Caco-2 (cell line): Measurements from ENCODE around the gene KLK13. TPM values are rescaled to one million over a fixed set of nuclear protein-coding genes. Genes with fewer than 3 reads are reported as not detected.

Experiments
- BruUV-seq: library from RNA; stranded (reverse); fragments of 400-500 nt; replicated peaks from 2 replicates; lab custom pipeline; 2021; lab: Mats Ljungman, UMichigan
- CTCF ChIA-PET: fragments of 300-600 bp; sonication (Branson Sonifier 250); formaldehyde crosslinking; loops from one replicate; lab custom pipeline; 2022; ENCODE audit warnings: antibody characterized with exemption; lab: Charles Lee
- POLR2A ChIA-PET: fragments of 300-600 bp; sonication (Branson Sonifier 250); formaldehyde crosslinking; loops from one replicate; lab custom pipeline; 2022; ENCODE audit warnings: antibody characterized with exemption; lab: Charles Lee
- DNase-seq, 2 experiments: peaks; one replicate each; pipeline versions ENCODE4 v3.0.0 to v3.0.0-alpha.2; 2020 to 2022
- H3K27me3 ChIP-seq: replicated peaks from 2 replicates; pipeline ENCODE4 v1.6.0; 2011; ENCODE audit warnings: low read length; ENCODE audit not compliant: control insufficient read depth, insufficient read depth
- H3K36me3 ChIP-seq: 2 replicates; pipeline ENCODE4 v1.5.1; 2011; ENCODE audit warnings: low read length; ENCODE audit not compliant: control insufficient read depth, insufficient read depth
- H3K4me1 ChIP-seq: fragments of 250-450 bp; sonication (Bioruptor Pico); 2 replicates; pipeline ENCODE4 v1.5.1; 2020; ENCODE audit warnings: mild to moderate bottlenecking
- H3K4me3 ChIP-seq: 2 replicates; pipeline ENCODE4 v1.5.1; 2011; ENCODE audit warnings: low read depth, mild to moderate bottlenecking, control low read depth, low read length
- H3K9me3 ChIP-seq: fragments of 250-450 bp; sonication (Bioruptor Pico); 2 replicates; pipeline ENCODE4 v1.5.1; 2020; ENCODE audit warnings: mild to moderate bottlenecking, moderate library complexity
- H3K27ac Mint-ChIP-seq: one replicate; pipeline ENCODE4 v1.8.0; 2022; ENCODE audit warnings: mixed read lengths; ENCODE audit not compliant: unreplicated experiment
- H3K27me3 Mint-ChIP-seq: one replicate; pipeline ENCODE4 v1.8.0; 2022; ENCODE audit warnings: mixed read lengths; ENCODE audit not compliant: insufficient read depth, unreplicated experiment
- H3K36me3 Mint-ChIP-seq: one replicate; pipeline ENCODE4 v1.8.0; 2022; ENCODE audit warnings: mild to moderate bottlenecking, mixed read lengths; ENCODE audit not compliant: insufficient read depth, unreplicated experiment
- H3K4me1 Mint-ChIP-seq: one replicate; pipeline ENCODE4 v1.8.0; 2022; ENCODE audit warnings: low read depth, mixed read lengths; ENCODE audit not compliant: unreplicated experiment
- H3K4me3 Mint-ChIP-seq: one replicate; pipeline ENCODE4 v1.8.0; 2022; ENCODE audit warnings: mild to moderate bottlenecking, moderate library complexity, mixed read lengths; ENCODE audit not compliant: unreplicated experiment
- H3K9me3 Mint-ChIP-seq: one replicate; pipeline ENCODE4 v1.8.0; 2022; ENCODE audit warnings: mixed read lengths; ENCODE audit not compliant: unreplicated experiment
- CTCF ChIP-seq, 2 experiments: fragments of 200-600 bp in 1 of 2; IDR thresholded peaks; 1 replicate in 1 of 2; 2 replicates in 1 of 2; pipeline versions ENCODE4 v1.5.1 to v1.8.0; 2011 to 2022; ENCODE audit warnings: antibody characterized with exemption in 1 of 2, control low read depth in 1 of 2, inconsistent platforms in 1 of 2, low read depth in 1 of 2, low read length in 1 of 2, mild to moderate bottlenecking in 1 of 2, moderate library complexity in 1 of 2; ENCODE audit not compliant: insufficient read depth in 1 of 2, severe bottlenecking in 1 of 2, unreplicated experiment in 1 of 2
- intact Hi-C: fragments of 100-400 bp; cut with micrococcal nuclease; formaldehyde crosslinking; loops from one replicate; pipeline ENCODE4 v1.10.0; 2022; ENCODE audit not compliant: unreplicated experiment
- total RNA-seq: library from RNA; stranded (reverse); gene quantifications from 2 replicates; pipeline ENCODE4 v1.2.3, GENCODE V29; 2022

The KLK13 gene
- total RNA-seq, 1 experiment from 2014 or later, result not detected

GRCh38 chr19:51083181-51083580 is 18.3 kb upstream of the KLK13 start:
- BruUV-seq, result no TSS peak
- Histone ChIP-seq H3K4me3 (no peak overlapping the region), H3K9me3 (no peaks in the 10 kb centered on the region), H3K36me3 (no peaks in the 10 kb centered on the region), H3K4me1 (no peaks in the 10 kb centered on the region), H3K27me3 (no peaks in the 10 kb centered on the region)
- no peaks in the 10 kb centered on the region for H3K9me3 Mint-ChIP-seq
- no peak for TF ChIP-seq CTCF (IDR thresholded peaks at IDR 0.05; ENCODE audit: insufficient read depth in 1 of 2, low read depth in 1 of 2, low read length in 1 of 2, severe bottlenecking in 1 of 2, unreplicated experiment in 1 of 2)
- no peak overlapping the region for H3K4me3 Mint-ChIP-seq
- H3K36me3 Mint-ChIP-seq, result no peaks in the 10 kb centered on the region
- ChIA-PET CTCF (no interaction called here), POLR2A (no interaction called here)
- intact Hi-C loops, result no loop called here
- H3K4me1 Mint-ChIP-seq, result no peaks in the 10 kb centered on the region
- DNase-seq, result no peak
- no peak overlapping the region for H3K27ac Mint-ChIP-seq
- H3K27me3 Mint-ChIP-seq, result peaks cover 22% of the 10 kb centered on the region

GRCh38 chr19:51082611-51083010 is 17.7 kb upstream of the KLK13 start, which contains the start of gene KLK14:
KLK14 (minus strand) TSS chr19:51082887; CDS start chr19:51082614, 273 bp downstream.
- Mint-ChIP-seq H3K4me3 (no peak within 1 kb of the TSS), H3K9me3 (no peaks in the 10 kb centered on the region), H3K27me3 (peaks cover 23% of the 10 kb centered on the region), H3K27ac (no peak within 1 kb of the TSS), H3K4me1 (no peaks in the 10 kb centered on the region), H3K36me3 (no peaks in the 10 kb centered on the region)
- TF ChIP-seq CTCF (IDR thresholded peaks at IDR 0.05; ENCODE audit: insufficient read depth in 1 of 2, low read depth in 1 of 2, low read length in 1 of 2, severe bottlenecking in 1 of 2, unreplicated experiment in 1 of 2), result no peak
- intact Hi-C loops, result no loop called here
- Histone ChIP-seq H3K4me1 (no peaks in the 10 kb centered on the region), H3K4me3 (no peak within 1 kb of the TSS), H3K27me3 (no peaks in the 10 kb centered on the region), H3K36me3 (no peaks in the 10 kb centered on the region), H3K9me3 (no peaks in the 10 kb centered on the region)
- ChIA-PET CTCF (no interaction called here), POLR2A (no interaction called here)
- BruUV-seq, result no TSS peak
- no peak for DNase-seq

- H3K4me1 Mint-ChIP-seq, result no peaks in the 10 kb centered on the region
- Histone ChIP-seq H3K27me3 (no peaks in the 10 kb centered on the region), H3K9me3 (no peaks in the 10 kb centered on the region), H3K4me3 (no peak overlapping the region), H3K36me3 (no peaks in the 10 kb centered on the region), H3K4me1 (no peaks in the 10 kb centered on the region)
- ChIA-PET POLR2A (no interaction called here), CTCF (interaction anchor here (0.7 to 1.1 kb wide), 2 partner anchors 15 to 60 kb away, joined by 3 read pairs; no protein-coding TSS in a partner anchor)
- no peak overlapping the region for H3K27ac Mint-ChIP-seq
- H3K4me3 Mint-ChIP-seq, result no peak overlapping the region
- H3K36me3 Mint-ChIP-seq, result no peaks in the 10 kb centered on the region
- intact Hi-C loops, result no loop called here
- no peak for DNase-seq
- no peaks in the 10 kb centered on the region for H3K9me3 Mint-ChIP-seq
- no TSS peak for BruUV-seq
- TF ChIP-seq CTCF (IDR thresholded peaks at IDR 0.05; ENCODE audit: insufficient read depth in 1 of 2, low read depth in 1 of 2, low read length in 1 of 2, severe bottlenecking in 1 of 2, unreplicated experiment in 1 of 2), result no peak
- peaks cover 23% of the 10 kb centered on the region for H3K27me3 Mint-ChIP-seq
These were observed 16.6 kb upstream of the KLK13 start for GRCh38 chr19:51081476-51081875.
